ENCODE measurements around the gene SHISA5. TPM values are rescaled to one million over a fixed set of nuclear protein-coding genes. Genes with fewer than 3 reads are reported as not detected.

The SHISA5 gene
- total RNA-seq, 1 experiment from 2014 or later, result 137 TPM

DNA sequence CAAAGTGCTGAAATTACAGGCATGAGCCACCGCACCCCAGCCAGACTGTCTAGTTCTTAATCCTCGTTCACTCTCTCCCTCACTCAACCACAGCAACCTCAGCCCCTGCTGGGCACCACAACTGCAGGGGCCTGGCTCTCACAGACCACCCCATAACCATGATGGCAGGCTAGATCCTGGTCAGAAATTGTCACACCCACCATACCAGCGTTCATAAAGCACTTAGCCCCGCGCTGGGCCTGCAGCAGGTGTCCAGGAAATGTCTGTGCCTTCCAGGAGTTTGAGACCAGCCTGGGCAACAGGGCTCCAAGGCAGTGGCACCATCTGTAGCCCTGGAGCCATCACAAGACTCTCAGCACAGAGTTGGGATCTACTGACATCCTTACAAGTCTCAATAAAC lies 1.9 kb downstream of the SHISA5 start:
- ATAC-seq, result no peak
- peak overlapping the region; percentile 57; the same call in 1 of the 2 replicates for H3K27ac Mint-ChIP-seq
- peaks cover 7% of the 10 kb centered on the region for H3K9me3 Mint-ChIP-seq
- H3K36me3 Mint-ChIP-seq, result peaks cover 18% of the 10 kb centered on the region
- H3K4me1 Mint-ChIP-seq, result peaks cover 28% of the 10 kb centered on the region
- DNase-seq (ENCODE audit: low spot score), result no peak
- no peak overlapping the region for H3K4me3 Mint-ChIP-seq
- no peaks in the 10 kb centered on the region; the same call in none of the 2 replicates for H3K27me3 Mint-ChIP-seq (ENCODE audit: low read depth)
- POLR2A ChIA-PET, result interaction anchor here (2.8 kb wide), 1 partner anchor 28 kb away, joined by 21 read pairs; no protein-coding TSS in a partner anchor
- CTCF ChIA-PET, result interaction anchor here (1.0 to 1.9 kb wide), 2 partner anchors 47 to 66 kb away, joined by 3 to 5 read pairs; no protein-coding TSS in a partner anchor
- TF ChIP-seq CBFB (CRISPR knock-in tag; IDR thresholded peaks at IDR 0.05; ENCODE audit: low read depth), result no peak
- no peak for TF ChIP-seq ZNF138 (CRISPR knock-in tag; conservative IDR thresholded peaks at IDR 0.05)
- TF ChIP-seq, protein P1, sequence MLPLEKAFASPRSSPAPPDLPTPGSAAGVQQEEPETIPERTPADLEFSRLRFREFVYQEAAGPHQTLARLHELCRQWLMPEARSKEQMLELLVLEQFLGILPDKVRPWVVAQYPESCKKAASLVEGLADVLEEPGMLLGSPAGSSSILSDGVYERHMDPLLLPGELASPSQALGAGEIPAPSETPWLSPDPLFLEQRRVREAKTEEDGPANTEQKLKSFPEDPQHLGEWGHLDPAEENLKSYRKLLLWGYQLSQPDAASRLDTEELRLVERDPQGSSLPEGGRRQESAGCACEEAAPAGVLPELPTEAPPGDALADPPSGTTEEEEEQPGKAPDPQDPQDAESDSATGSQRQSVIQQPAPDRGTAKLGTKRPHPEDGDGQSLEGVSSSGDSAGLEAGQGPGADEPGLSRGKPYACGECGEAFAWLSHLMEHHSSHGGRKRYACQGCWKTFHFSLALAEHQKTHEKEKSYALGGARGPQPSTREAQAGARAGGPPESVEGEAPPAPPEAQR (CRISPR knock-in tag; IDR thresholded peaks at IDR 0.05), result no peak
- TF ChIP-seq, protein P2, sequence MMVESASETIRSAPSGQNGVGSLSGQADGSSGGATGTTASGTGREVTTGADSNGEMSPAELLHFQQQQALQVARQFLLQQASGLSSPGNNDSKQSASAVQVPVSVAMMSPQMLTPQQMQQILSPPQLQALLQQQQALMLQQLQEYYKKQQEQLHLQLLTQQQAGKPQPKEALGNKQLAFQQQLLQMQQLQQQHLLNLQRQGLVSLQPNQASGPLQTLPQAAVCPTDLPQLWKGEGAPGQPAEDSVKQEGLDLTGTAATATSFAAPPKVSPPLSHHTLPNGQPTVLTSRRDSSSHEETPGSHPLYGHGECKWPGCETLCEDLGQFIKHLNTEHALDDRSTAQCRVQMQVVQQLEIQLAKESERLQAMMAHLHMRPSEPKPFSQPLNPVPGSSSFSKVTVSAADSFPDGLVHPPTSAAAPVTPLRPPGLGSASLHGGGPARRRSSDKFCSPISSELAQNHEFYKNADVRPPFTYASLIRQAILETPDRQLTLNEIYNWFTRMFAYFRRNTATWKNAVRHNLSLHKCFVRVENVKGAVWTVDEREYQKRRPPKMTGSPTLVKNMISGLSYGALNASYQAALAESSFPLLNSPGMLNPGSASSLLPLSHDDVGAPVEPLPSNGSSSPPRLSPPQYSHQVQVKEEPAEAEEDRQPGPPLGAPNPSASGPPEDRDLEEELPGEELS (CRISPR knock-in tag; IDR thresholded peaks at IDR 0.05), result no peak
- TF ChIP-seq, protein P3, sequence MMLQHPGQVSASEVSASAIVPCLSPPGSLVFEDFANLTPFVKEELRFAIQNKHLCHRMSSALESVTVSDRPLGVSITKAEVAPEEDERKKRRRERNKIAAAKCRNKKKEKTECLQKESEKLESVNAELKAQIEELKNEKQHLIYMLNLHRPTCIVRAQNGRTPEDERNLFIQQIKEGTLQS (CRISPR knock-in tag; conservative IDR thresholded peaks at IDR 0.05), result no peak
- no peak for TF ChIP-seq MYBL2 (CRISPR knock-in tag; IDR thresholded peaks at IDR 0.05)
- TF ChIP-seq ZNF121 (CRISPR knock-in tag; IDR thresholded peaks at IDR 0.05), result no peak
- TF ChIP-seq ZNF317 (CRISPR knock-in tag; IDR thresholded peaks at IDR 0.05; ENCODE audit: borderline replicate concordance, low read depth), result no peak
- TF ChIP-seq, protein P4, sequence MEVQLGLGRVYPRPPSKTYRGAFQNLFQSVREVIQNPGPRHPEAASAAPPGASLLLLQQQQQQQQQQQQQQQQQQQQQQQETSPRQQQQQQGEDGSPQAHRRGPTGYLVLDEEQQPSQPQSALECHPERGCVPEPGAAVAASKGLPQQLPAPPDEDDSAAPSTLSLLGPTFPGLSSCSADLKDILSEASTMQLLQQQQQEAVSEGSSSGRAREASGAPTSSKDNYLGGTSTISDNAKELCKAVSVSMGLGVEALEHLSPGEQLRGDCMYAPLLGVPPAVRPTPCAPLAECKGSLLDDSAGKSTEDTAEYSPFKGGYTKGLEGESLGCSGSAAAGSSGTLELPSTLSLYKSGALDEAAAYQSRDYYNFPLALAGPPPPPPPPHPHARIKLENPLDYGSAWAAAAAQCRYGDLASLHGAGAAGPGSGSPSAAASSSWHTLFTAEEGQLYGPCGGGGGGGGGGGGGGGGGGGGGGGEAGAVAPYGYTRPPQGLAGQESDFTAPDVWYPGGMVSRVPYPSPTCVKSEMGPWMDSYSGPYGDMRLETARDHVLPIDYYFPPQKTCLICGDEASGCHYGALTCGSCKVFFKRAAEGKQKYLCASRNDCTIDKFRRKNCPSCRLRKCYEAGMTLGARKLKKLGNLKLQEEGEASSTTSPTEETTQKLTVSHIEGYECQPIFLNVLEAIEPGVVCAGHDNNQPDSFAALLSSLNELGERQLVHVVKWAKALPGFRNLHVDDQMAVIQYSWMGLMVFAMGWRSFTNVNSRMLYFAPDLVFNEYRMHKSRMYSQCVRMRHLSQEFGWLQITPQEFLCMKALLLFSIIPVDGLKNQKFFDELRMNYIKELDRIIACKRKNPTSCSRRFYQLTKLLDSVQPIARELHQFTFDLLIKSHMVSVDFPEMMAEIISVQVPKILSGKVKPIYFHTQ (CRISPR knock-in tag; IDR thresholded peaks at IDR 0.05), result no peak
- no peak for TF ChIP-seq TEAD1 (CRISPR knock-in tag; IDR thresholded peaks at IDR 0.05)
- TF ChIP-seq, protein P5, sequence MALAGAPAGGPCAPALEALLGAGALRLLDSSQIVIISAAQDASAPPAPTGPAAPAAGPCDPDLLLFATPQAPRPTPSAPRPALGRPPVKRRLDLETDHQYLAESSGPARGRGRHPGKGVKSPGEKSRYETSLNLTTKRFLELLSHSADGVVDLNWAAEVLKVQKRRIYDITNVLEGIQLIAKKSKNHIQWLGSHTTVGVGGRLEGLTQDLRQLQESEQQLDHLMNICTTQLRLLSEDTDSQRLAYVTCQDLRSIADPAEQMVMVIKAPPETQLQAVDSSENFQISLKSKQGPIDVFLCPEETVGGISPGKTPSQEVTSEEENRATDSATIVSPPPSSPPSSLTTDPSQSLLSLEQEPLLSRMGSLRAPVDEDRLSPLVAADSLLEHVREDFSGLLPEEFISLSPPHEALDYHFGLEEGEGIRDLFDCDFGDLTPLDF (CRISPR knock-in tag; IDR thresholded peaks at IDR 0.05), result no peak
- TF ChIP-seq, protein P6, sequence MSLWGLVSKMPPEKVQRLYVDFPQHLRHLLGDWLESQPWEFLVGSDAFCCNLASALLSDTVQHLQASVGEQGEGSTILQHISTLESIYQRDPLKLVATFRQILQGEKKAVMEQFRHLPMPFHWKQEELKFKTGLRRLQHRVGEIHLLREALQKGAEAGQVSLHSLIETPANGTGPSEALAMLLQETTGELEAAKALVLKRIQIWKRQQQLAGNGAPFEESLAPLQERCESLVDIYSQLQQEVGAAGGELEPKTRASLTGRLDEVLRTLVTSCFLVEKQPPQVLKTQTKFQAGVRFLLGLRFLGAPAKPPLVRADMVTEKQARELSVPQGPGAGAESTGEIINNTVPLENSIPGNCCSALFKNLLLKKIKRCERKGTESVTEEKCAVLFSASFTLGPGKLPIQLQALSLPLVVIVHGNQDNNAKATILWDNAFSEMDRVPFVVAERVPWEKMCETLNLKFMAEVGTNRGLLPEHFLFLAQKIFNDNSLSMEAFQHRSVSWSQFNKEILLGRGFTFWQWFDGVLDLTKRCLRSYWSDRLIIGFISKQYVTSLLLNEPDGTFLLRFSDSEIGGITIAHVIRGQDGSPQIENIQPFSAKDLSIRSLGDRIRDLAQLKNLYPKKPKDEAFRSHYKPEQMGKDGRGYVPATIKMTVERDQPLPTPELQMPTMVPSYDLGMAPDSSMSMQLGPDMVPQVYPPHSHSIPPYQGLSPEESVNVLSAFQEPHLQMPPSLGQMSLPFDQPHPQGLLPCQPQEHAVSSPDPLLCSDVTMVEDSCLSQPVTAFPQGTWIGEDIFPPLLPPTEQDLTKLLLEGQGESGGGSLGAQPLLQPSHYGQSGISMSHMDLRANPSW (CRISPR knock-in tag; conservative IDR thresholded peaks at IDR 0.05; ENCODE audit: low read depth), result no peak
- no peak for TF ChIP-seq FOXK1 (CRISPR knock-in tag; IDR thresholded peaks at IDR 0.05)
- TF ChIP-seq ZNF423 (CRISPR knock-in tag; IDR thresholded peaks at IDR 0.05), result no peak
- TF ChIP-seq, protein P7, sequence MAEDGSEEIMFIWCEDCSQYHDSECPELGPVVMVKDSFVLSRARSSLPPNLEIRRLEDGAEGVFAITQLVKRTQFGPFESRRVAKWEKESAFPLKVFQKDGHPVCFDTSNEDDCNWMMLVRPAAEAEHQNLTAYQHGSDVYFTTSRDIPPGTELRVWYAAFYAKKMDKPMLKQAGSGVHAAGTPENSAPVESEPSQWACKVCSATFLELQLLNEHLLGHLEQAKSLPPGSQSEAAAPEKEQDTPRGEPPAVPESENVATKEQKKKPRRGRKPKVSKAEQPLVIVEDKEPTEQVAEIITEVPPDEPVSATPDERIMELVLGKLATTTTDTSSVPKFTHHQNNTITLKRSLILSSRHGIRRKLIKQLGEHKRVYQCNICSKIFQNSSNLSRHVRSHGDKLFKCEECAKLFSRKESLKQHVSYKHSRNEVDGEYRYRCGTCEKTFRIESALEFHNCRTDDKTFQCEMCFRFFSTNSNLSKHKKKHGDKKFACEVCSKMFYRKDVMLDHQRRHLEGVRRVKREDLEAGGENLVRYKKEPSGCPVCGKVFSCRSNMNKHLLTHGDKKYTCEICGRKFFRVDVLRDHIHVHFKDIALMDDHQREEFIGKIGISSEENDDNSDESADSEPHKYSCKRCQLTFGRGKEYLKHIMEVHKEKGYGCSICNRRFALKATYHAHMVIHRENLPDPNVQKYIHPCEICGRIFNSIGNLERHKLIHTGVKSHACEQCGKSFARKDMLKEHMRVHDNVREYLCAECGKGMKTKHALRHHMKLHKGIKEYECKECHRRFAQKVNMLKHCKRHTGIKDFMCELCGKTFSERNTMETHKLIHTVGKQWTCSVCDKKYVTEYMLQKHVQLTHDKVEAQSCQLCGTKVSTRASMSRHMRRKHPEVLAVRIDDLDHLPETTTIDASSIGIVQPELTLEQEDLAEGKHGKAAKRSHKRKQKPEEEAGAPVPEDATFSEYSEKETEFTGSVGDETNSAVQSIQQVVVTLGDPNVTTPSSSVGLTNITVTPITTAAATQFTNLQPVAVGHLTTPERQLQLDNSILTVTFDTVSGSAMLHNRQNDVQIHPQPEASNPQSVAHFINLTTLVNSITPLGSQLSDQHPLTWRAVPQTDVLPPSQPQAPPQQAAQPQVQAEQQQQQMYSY (CRISPR knock-in tag; IDR thresholded peaks at IDR 0.05), result no peak
- no peak for TF ChIP-seq ZNF671 (CRISPR knock-in tag; IDR thresholded peaks at IDR 0.05)
- TF ChIP-seq GABPB1 (CRISPR knock-in tag; IDR thresholded peaks at IDR 0.05), result no peak
